ENCODE data around the gene IL6R. TPM values are rescaled to one million over a fixed set of nuclear protein-coding genes. Genes with fewer than 3 reads are reported as not detected.
A peak's percentile ranks its signal among the peaks of the same experiment; 100 is the strongest.

IL6R gene
- total RNA-seq, 4 donors from 2014 or later, result 44.7 to 59.4 (median 55.5) TPM

DNA sequence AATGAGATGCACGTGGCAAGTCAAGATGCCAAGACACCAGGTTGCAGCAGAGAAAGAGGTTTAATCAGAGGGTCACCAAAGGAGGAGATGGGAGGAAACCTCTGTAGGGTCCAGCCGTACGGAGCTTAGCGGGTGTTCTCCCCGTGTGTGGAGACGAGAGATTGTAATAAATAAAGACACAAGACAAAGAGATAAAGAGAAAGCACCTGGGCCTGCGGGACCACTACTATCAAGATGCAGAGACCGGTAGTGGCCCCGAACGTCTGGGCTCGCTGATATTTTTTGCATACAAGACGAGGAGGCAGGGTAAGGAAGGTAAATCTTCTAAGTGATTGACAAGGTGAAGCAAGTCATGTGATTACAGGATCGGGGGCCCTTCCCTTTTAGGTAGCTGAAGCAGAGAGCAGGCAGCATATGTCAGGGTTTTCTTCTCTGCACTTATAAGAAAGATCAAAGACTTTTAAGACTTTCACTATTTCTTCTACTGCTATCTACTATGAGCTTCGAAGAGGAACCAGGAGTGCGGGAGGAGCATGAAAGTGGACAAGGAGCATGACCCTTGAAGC is 55.6 kb downstream of the IL6R start:
- peak overlapping the region in 3 of 4 donors; percentile 75 to 82 (median 79) for H3K27ac ChIP-seq
- TF ChIP-seq, protein P1, sequence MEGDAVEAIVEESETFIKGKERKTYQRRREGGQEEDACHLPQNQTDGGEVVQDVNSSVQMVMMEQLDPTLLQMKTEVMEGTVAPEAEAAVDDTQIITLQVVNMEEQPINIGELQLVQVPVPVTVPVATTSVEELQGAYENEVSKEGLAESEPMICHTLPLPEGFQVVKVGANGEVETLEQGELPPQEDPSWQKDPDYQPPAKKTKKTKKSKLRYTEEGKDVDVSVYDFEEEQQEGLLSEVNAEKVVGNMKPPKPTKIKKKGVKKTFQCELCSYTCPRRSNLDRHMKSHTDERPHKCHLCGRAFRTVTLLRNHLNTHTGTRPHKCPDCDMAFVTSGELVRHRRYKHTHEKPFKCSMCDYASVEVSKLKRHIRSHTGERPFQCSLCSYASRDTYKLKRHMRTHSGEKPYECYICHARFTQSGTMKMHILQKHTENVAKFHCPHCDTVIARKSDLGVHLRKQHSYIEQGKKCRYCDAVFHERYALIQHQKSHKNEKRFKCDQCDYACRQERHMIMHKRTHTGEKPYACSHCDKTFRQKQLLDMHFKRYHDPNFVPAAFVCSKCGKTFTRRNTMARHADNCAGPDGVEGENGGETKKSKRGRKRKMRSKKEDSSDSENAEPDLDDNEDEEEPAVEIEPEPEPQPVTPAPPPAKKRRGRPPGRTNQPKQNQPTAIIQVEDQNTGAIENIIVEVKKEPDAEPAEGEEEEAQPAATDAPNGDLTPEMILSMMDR (IDR thresholded peaks at IDR 0.05), result no peak
- TF ChIP-seq EP300 (IDR thresholded peaks at IDR 0.05) (no peak), POLR2AphosphoS5 (IDR thresholded peaks at IDR 0.05) (no peak), POLR2A (IDR thresholded peaks at IDR 0.05) (no peak)
- WGBS, 2 donors (ENCODE audit: low coverage in 1 of 2), result 62 to 69% methylated on average over 9 to 15 of the region's 15 CpGs
- ATAC-seq, result no peak
- H3K36me3 ChIP-seq, result peaks cover 0 to 76% of the 10 kb centered on the region in 2 donors
- H3K4me1 ChIP-seq, result peaks cover 5 to 48% (median 6%) of the 10 kb centered on the region in 3 donors
- H3K4me3 ChIP-seq, result no peak overlapping the region
- no peaks in the 10 kb centered on the region for H3K27me3 ChIP-seq
- H3K9me3 ChIP-seq, result no peaks in the 10 kb centered on the region

DNA sequence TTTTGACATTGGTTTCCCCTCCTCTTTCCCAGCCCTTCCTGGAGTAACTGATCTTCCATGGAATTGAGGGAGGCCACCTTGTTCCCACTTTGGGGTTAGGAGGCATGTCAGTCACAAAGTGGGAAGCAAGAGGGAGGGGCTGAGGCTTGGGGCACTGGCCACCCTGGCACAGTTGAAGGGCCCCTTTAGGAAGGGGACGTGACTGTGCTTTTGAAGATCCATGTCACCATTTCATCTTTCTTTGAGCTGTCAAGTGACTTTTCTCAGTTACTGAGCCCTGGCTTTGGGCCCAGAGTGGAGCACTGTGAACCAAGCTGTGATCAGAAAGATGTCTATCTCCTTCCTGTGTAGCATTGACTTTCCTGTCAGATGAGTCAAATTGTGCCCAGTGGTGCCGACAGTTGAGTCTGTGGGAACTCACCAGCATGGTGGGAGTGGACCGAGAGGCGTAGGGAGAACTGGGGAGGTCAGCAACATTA is 58.4 kb downstream of the IL6R start:
- Histone ChIP-seq H3K9me3 (no peaks in the 10 kb centered on the region), H3K36me3 (peaks cover 0 to 52% of the 10 kb centered on the region in 2 donors), H3K4me3 (no peak overlapping the region), H3K4me1 (peaks cover 10 to 76% (median 10%) of the 10 kb centered on the region in 3 donors), H3K27me3 (no peaks in the 10 kb centered on the region), H3K27ac (peak overlapping the region; percentile 75 to 88 (median 84))
- peak; percentile 32 for ATAC-seq
- TF ChIP-seq, protein P1 (IDR thresholded peaks at IDR 0.05), result no peak
- no peak for TF ChIP-seq POLR2A (IDR thresholded peaks at IDR 0.05)
- TF ChIP-seq EP300 (IDR thresholded peaks at IDR 0.05), result no peak
- 82 to 83% methylated on average over 1 to 2 of the region's 4 CpGs for WGBS, 2 donors (ENCODE audit: low coverage in 1 of 2)

DNA sequence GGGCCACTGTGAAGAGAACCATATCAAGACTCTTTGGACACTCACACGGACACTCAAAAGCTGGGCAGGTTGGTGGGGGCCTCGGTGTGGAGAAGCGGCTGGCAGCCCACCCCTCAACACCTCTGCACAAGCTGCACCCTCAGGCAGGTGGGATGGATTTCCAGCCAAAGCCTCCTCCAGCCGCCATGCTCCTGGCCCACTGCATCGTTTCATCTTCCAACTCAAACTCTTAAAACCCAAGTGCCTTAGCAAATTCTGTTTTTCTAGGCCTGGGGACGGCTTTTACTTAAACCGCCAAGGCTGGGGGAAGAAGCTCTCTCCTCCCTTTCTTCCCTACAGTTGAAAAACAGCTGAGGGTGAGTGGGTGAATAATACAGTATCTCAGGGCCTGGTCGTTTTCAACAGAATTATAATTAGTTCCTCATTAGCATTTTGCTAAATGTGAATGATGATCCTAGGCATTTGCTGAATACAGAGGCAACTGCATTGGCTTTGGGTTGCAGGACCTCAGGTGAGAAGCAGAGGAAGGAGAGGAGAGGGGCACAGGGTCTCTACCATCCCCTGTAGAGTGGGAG is 60.6 kb downstream of the IL6R start:
- no peaks in the 10 kb centered on the region for H3K9me3 ChIP-seq
- peak overlapping the region; percentile 31 to 88 (median 78) for H3K27ac ChIP-seq
- TF ChIP-seq POLR2A (IDR thresholded peaks at IDR 0.05) (no peak), EP300 (IDR thresholded peaks at IDR 0.05) (no peak), POLR2AphosphoS5 (IDR thresholded peaks at IDR 0.05) (no peak)
- TF ChIP-seq, protein P1 (IDR thresholded peaks at IDR 0.05), result no peak
- H3K4me3 ChIP-seq, result no peak overlapping the region
- H3K27me3 ChIP-seq, result no peaks in the 10 kb centered on the region
- no peak for ATAC-seq
- peaks cover 10 to 90% (median 13%) of the 10 kb centered on the region in 3 donors for H3K4me1 ChIP-seq
- WGBS, 2 donors (ENCODE audit: low coverage in 1 of 2), result 10% methylated on average over 1 of the region's 8 CpGs; no CpG with 5 or more reads in 1 of the 2 donors
- H3K36me3 ChIP-seq, result peaks cover 0 to 44% of the 10 kb centered on the region in 2 donors

DNA sequence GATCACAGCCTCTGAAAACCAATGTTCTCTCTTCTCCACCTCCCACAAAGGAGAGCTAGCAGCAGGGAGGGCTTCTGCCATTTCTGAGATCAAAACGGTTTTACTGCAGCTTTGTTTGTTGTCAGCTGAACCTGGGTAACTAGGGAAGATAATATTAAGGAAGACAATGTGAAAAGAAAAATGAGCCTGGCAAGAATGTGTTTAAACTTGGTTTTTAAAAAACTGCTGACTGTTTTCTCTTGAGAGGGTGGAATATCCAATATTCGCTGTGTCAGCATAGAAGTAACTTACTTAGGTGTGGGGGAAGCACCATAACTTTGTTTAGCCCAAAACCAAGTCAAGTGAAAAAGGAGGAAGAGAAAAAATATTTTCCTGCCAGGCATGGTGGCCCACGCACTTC is 61.1 kb downstream of the IL6R start:
- Histone ChIP-seq H3K36me3 (peaks cover 0 to 39% of the 10 kb centered on the region in 2 donors), H3K9me3 (no peaks in the 10 kb centered on the region), H3K27me3 (no peaks in the 10 kb centered on the region), H3K27ac (peak overlapping the region; percentile 31 to 88 (median 78)), H3K4me3 (no peak overlapping the region), H3K4me1 (peaks cover 10 to 90% (median 13%) of the 10 kb centered on the region in 3 donors)
- TF ChIP-seq EP300 (IDR thresholded peaks at IDR 0.05), result no peak
- ATAC-seq, result no peak
- WGBS, 2 donors (ENCODE audit: low coverage in 1 of 2), result 25 to 57% methylated on average over 2 to 3 of the region's 3 CpGs

DNA sequence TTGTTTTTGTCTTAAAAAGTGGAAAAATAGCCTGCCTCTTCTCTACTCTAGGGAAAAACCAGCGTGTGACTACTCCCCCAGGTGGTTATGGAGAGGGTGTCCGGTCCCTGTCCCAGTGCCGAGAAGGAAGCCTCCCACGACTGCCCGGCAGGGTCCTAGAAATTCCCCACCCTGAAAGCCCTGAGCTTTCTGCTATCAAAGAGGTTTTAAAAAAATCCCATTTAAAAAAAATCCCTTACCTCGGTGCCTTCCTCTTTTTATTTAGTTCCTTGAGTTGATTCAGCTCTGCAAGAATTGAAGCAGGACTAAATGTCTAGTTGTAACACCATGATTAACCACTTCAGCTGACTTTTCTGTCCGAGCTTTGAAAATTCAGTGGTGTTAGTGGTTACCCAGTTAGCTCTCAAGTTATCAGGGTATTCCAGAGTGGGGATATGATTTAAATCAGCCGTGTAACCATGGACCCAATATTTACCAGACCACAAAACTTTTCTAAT is 61.8 kb downstream of the IL6R start:
- peaks cover 10 to 86% (median 13%) of the 10 kb centered on the region in 3 donors for H3K4me1 ChIP-seq
- no peak for ATAC-seq
- peak overlapping the region; percentile 31 to 88 (median 78) for H3K27ac ChIP-seq
- H3K27me3 ChIP-seq, result no peaks in the 10 kb centered on the region
- TF ChIP-seq EP300 (IDR thresholded peaks at IDR 0.05) (no peak), POLR2AphosphoS5 (IDR thresholded peaks at IDR 0.05) (no peak), POLR2A (IDR thresholded peaks at IDR 0.05) (no peak)
- TF ChIP-seq, protein P1 (IDR thresholded peaks at IDR 0.05), result peak; percentile 28 to 64 (median 40)
- 24 to 28% methylated on average over 6 to 8 of the region's 8 CpGs for WGBS, 2 donors (ENCODE audit: low coverage in 1 of 2)
- no peak overlapping the region for H3K4me3 ChIP-seq
- peaks cover 0 to 32% of the 10 kb centered on the region in 2 donors for H3K36me3 ChIP-seq
- H3K9me3 ChIP-seq, result no peaks in the 10 kb centered on the region
